Omental fat pad (tissue), 4 donors: Measurements from ENCODE around the gene EIPR1. TPM values are rescaled to one million over a fixed set of nuclear protein-coding genes. Genes with fewer than 3 reads are reported as not detected.
"Not testable (repeated sequence)": the region's sequence is repeated elsewhere in the genome, so short reads cannot be mapped to it uniquely, and the experiment has no call there.

Experiments
- ATAC-seq: fragments of 150-250 bp; one replicate; pipeline ENCODE4 v1.9.1; 2016; ENCODE audit warnings: mild to moderate bottlenecking, moderate library complexity; ENCODE audit not compliant: low FRiP score
- DNase-seq: peaks from one replicate; pipeline ENCODE4 v3.0.0-alpha.2; 2019; ENCODE audit warnings: low spot score
- CTCF ChIP-seq, 3 donors: fragments of 450-650 bp; IDR thresholded peaks; one replicate each; pipeline ENCODE4 v1.5.1; 2016 to 2017; ENCODE audit warnings: antibody characterized with exemption in 3 of 3, mild to moderate bottlenecking in 3 of 3, moderate library complexity in 2 of 3
- total RNA-seq, 4 donors: library from RNA; depleted of rRNA; stranded (reverse); fragments of >200 nt; gene quantifications; one replicate each; pipeline ENCODE4 v1.1.0, GENCODE V29; 2016

Gene EIPR1
- total RNA-seq, 4 donors from 2014 or later: 18.5 to 29.8 (median 21.5) TPM

- ATAC-seq (no peak), DNase-seq (no peak)
- no peak for TF ChIP-seq CTCF (IDR thresholded peaks at IDR 0.05)
Observed at GRCh38 chr2:3285901-3286645, 91.5 kb downstream of the EIPR1 start.

GRCh38 chr2:3284657-3285630 lies 92.7 kb downstream of the EIPR1 start:
- ATAC-seq (no peak), DNase-seq (no peak)
- TF ChIP-seq CTCF (IDR thresholded peaks at IDR 0.05): no peak

GRCh38 chr2:3283876-3284656 lies 93.6 kb downstream of the EIPR1 start:
- DNase-seq, ATAC-seq: not testable (repeated sequence)

- DNase-seq (no peak), ATAC-seq (no peak)
- no peak for TF ChIP-seq CTCF (IDR thresholded peaks at IDR 0.05)
Observed at GRCh38 chr2:3283206-3283605, 94.4 kb downstream of the EIPR1 start.

- no peak for TF ChIP-seq CTCF (IDR thresholded peaks at IDR 0.05)
- ATAC-seq: peak; percentile 50
- no peak for DNase-seq
Observed at GRCh38 chr2:3282056-3282998, 95.3 kb downstream of the EIPR1 start.

- ATAC-seq: no peak
- no peak for TF ChIP-seq CTCF (IDR thresholded peaks at IDR 0.05)
- no peak for DNase-seq
Observed at GRCh38 chr2:3280683-3281520, 96.7 kb downstream of the EIPR1 start.
